Testis (tissue), 3 donors: ENCODE data around the gene BGN. TPM values are rescaled to one million over a fixed set of nuclear protein-coding genes. Genes with fewer than 3 reads are reported as not detected.

Experiments
- DNase-seq: peaks from one replicate; pipeline ENCODE4 v3.0.0-alpha.2; 2019
- H3K27ac ChIP-seq, 2 donors: fragments of 200-600 bp; sonication (generic); one replicate each; pipeline ENCODE4 v1.5.1; 2019
- H3K27me3 ChIP-seq: fragments of 200-600 bp; sonication (generic); one replicate; pipeline ENCODE4 v1.5.1; 2019
- H3K36me3 ChIP-seq: fragments of 200-600 bp; sonication (generic); one replicate; pipeline ENCODE4 v1.5.1; 2017; ENCODE audit warnings: low read depth; ENCODE audit errors: missing control alignments
- H3K4me1 ChIP-seq: fragments of 200-600 bp; sonication (generic); one replicate; pipeline ENCODE4 v1.5.1; 2019
- H3K4me3 ChIP-seq, 2 donors: fragments of 200-600 bp; sonication (generic); one replicate each; pipeline ENCODE4 v1.5.1; 2017 to 2019
- H3K9me3 ChIP-seq: fragments of 200-600 bp; sonication (generic); one replicate; pipeline ENCODE4 v1.5.1; 2017
- CTCF ChIP-seq, 3 experiments: fragments of 450-650 bp in 2 of 3; fragments of 200-600 bp in 1 of 3; sonication (generic) in 1 of 3; IDR thresholded peaks; one replicate each; pipeline ENCODE4 v1.5.1; 2016 to 2019; ENCODE audit warnings: antibody characterized with exemption in 3 of 3, mild to moderate bottlenecking in 2 of 3, moderate library complexity in 1 of 3
- POLR2A ChIP-seq: fragments of 450-650 bp; IDR thresholded peaks from one replicate; pipeline ENCODE4 v1.6.1; 2017; ENCODE audit warnings: antibody characterized with exemption, mild to moderate bottlenecking, moderate library complexity
- WGBS, 2 donors: methylation state at CpG; one replicate each; pipeline ENCODE4 v1.1.5; 2018; 5-methylcytosine and 5-hydroxymethylcytosine counted together
- intact Hi-C: fragments of 100-400 bp; cut with DNase I; formaldehyde crosslinking; loops from one replicate; pipeline ENCODE4 v1.15.1; 2023; ENCODE audit warnings: low total_unique reads
- polyA plus RNA-seq: library from polyadenylated mRNA; stranded (reverse); fragments of 350-450 nt; fragmentation: Illumina TruSeq; extraction: RNeasy Lipid Tissue Mini Kit (QIAGEN cat#74804); gene quantifications from one replicate; pipeline ENCODE4 v1.2.3, GENCODE V29; 2014; ENCODE audit warnings: low read depth, low replicate concordance; ENCODE audit not compliant: insufficient read depth
- total RNA-seq, 2 donors: library from RNA; depleted of rRNA; stranded (reverse); fragments of >200 nt; gene quantifications; one replicate each; pipeline ENCODE4 v1.2.3, GENCODE V29; 2016

Gene BGN
- total and polyA plus RNA-seq, 3 donors from 2014 or later = 42.3 to 174 (median 76.5) TPM

DNA sequence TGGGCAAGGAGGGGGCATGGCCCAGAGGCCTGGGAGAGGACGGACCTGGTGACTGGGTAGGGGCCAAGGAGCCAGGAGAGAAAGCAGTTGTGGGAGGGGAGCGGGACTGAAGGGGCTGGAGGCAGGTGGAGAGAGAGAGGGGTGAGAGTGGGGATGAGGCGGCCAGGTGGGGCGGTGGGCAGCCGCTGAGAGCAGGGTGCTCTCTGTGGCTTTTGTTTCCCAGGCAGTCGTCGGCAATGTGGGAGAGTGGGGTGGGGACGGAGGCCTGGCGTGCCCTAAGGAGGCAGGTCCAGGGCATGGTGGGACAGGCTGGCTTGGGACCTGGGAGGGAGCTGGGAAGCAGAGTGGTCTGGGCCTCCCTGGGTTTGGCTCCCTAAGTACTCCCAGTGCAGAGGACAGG lies 19.5 kb downstream of the BGN start:
- Histone ChIP-seq H3K27ac (no peak overlapping the region), H3K9me3 (no peaks in the 10 kb centered on the region), H3K36me3 (no peaks in the 10 kb centered on the region), H3K27me3 (no peaks in the 10 kb centered on the region), H3K4me1 (no peaks in the 10 kb centered on the region), H3K4me3 (no peak overlapping the region)
- TF ChIP-seq CTCF (IDR thresholded peaks at IDR 0.05) (no peak), POLR2A (no peak)
- intact Hi-C loops = no loop called here
- 75 to 90% methylated on average over 4 to 9 of the region's 9 CpGs for WGBS, 2 donors
- no peak for DNase-seq

GRCh38 chrX:153515435-153515834 lies 20.7 kb downstream of the BGN start:
- H3K9me3 ChIP-seq = no peaks in the 10 kb centered on the region
- no peak overlapping the region for H3K4me3 ChIP-seq
- WGBS, 2 donors = 92% methylated on average over 5 of the region's 8 CpGs; no CpG with 5 or more reads in 1 of the 2 donors
- no peaks in the 10 kb centered on the region for H3K36me3 ChIP-seq
- intact Hi-C loops = no loop called here
- H3K27me3 ChIP-seq = no peaks in the 10 kb centered on the region
- TF ChIP-seq POLR2A (no peak), CTCF (IDR thresholded peaks at IDR 0.05) (no peak)
- H3K27ac ChIP-seq = no peak overlapping the region
- no peak for DNase-seq
- no peaks in the 10 kb centered on the region for H3K4me1 ChIP-seq

- WGBS, 2 donors = 44 to 59% methylated on average over 8 to 9 of the region's 9 CpGs
- intact Hi-C loops = no loop called here
- H3K36me3 ChIP-seq = no peaks in the 10 kb centered on the region
Measured at GRCh38 chrX:153516073-153516472, 21.3 kb downstream of the BGN start.

GRCh38 chrX:153517423-153517822 lies 22.6 kb downstream of the BGN start, which contains the start of gene ATP2B3:
ATP2B3 (plus strand) TSS chrX:153517642; CDS start chrX:153536248, 18,606 bp downstream.
- H3K27ac ChIP-seq = no peak within 1 kb of the TSS
- H3K9me3 ChIP-seq = no peaks in the 10 kb centered on the region
- WGBS, 2 donors = 0% methylated on average over 12 of the region's 50 CpGs; no CpG with 5 or more reads in 1 of the 2 donors
- no peaks in the 10 kb centered on the region for H3K36me3 ChIP-seq
- intact Hi-C loops = no loop called here
- TF ChIP-seq POLR2A = no peak
- TF ChIP-seq CTCF (IDR thresholded peaks at IDR 0.05) = no peak
- no peak within 1 kb of the TSS for H3K4me3 ChIP-seq
- H3K27me3 ChIP-seq = no peaks in the 10 kb centered on the region
- DNase-seq = no peak
- no peaks in the 10 kb centered on the region for H3K4me1 ChIP-seq

More at GRCh38 chrX:153516073-153516472, 21.3 kb downstream of the BGN start:
- no peak for TF ChIP-seq CTCF (IDR thresholded peaks at IDR 0.05)
- TF ChIP-seq POLR2A = no peak
- H3K4me1 ChIP-seq = no peaks in the 10 kb centered on the region
- no peak overlapping the region for H3K27ac ChIP-seq
- H3K9me3 ChIP-seq = no peaks in the 10 kb centered on the region
- H3K4me3 ChIP-seq = no peak overlapping the region
- H3K27me3 ChIP-seq = no peaks in the 10 kb centered on the region
- DNase-seq = no peak
